Panc1 (cell line): ENCODE results near the gene RBM8A. TPM values are rescaled to one million over a fixed set of nuclear protein-coding genes. Genes with fewer than 3 reads are reported as not detected.

ENCODE experiments used
- ATAC-seq: fragments of 200-7000 bp; cut with Tn5 transposase; 2 replicates; pipeline ENCODE4 v1.9.1; 2020; ENCODE audit warnings: mild to moderate bottlenecking, moderate library complexity
- BruUV-seq: library from RNA; stranded (reverse); fragments of 400-500 nt; replicated peaks from 2 replicates; lab custom pipeline; 2021; lab: Mats Ljungman, UMichigan
- CTCF ChIA-PET: fragments of 300-600 bp; sonication (Branson Sonifier 250); formaldehyde crosslinking; loops from one replicate; lab custom pipeline; 2022; ENCODE audit warnings: antibody characterized with exemption; lab: Charles Lee
- POLR2A ChIA-PET: fragments of 300-600 bp; sonication (Branson Sonifier 250); formaldehyde crosslinking; loops from one replicate; lab custom pipeline; 2022; ENCODE audit warnings: antibody characterized with exemption; lab: Charles Lee
- DNase-seq: peaks from one replicate; pipeline ENCODE4 v3.0.0-alpha.2; 2010; ENCODE audit warnings: low read depth, low spot score
- H3K27ac ChIP-seq: 2 replicates; pipeline ENCODE4 v1.5.1; 2011; ENCODE audit warnings: mild to moderate bottlenecking, low read length, inconsistent platforms
- H3K27me3 ChIP-seq: fragments of 200-500 bp; sonication (Bioruptor generic); 2 replicates; pipeline ENCODE4 v1.6.0; 2014; ENCODE audit warnings: low read length, inconsistent platforms; ENCODE audit not compliant: control insufficient read depth, insufficient read depth
- H3K36me3 ChIP-seq: fragments of 200-500 bp; sonication (Bioruptor generic); 2 replicates; pipeline ENCODE4 v1.5.1; 2014; ENCODE audit warnings: inconsistent platforms, mild to moderate bottlenecking, low read length, moderate library complexity; ENCODE audit not compliant: control insufficient read depth, insufficient read depth
- H3K4me1 ChIP-seq: 2 replicates; pipeline ENCODE4 v1.5.1; 2011; ENCODE audit warnings: inconsistent platforms, mild to moderate bottlenecking, low read length, moderate library complexity; ENCODE audit not compliant: control insufficient read depth, insufficient read depth
- H3K4me3 ChIP-seq, 2 experiments: 2 replicates each; pipeline ENCODE4 v1.5.1; 2011 to 2012; ENCODE audit warnings: low read depth in 2 of 2, low read length in 2 of 2, mild to moderate bottlenecking in 2 of 2, inconsistent platforms in 1 of 2, moderate library complexity in 1 of 2
- H3K9me3 ChIP-seq: fragments of 200-500 bp; sonication (Bioruptor generic); 2 replicates; pipeline ENCODE4 v1.5.1; 2014; ENCODE audit warnings: low read depth, mild to moderate bottlenecking, inconsistent platforms, low read length, moderate library complexity; ENCODE audit not compliant: control insufficient read depth, insufficient read depth
- CTCF ChIP-seq: fragments of 450-650 bp; IDR thresholded peaks from 2 replicates; pipeline ENCODE4 v1.5.1; 2017; ENCODE audit warnings: mild to moderate bottlenecking
- POLR2AphosphoS5 ChIP-seq: IDR thresholded peaks from 2 replicates; pipeline ENCODE4 v1.6.1; 2012; ENCODE audit warnings: mild to moderate bottlenecking, low read depth, low read length, moderate library complexity
- REST ChIP-seq, 2 experiments: IDR thresholded peaks; 2 replicates each; pipeline ENCODE4 v1.6.1; 2011 to 2012; ENCODE audit warnings: low read depth in 2 of 2, control low read depth in 1 of 2, low read length in 1 of 2, mild to moderate bottlenecking in 1 of 2, moderate library complexity in 1 of 2; ENCODE audit not compliant: insufficient read depth in 1 of 2
- SIN3A ChIP-seq: IDR thresholded peaks from 2 replicates; pipeline ENCODE4 v1.6.1; 2012; ENCODE audit warnings: low read depth, mild to moderate bottlenecking, low read length, moderate library complexity, borderline replicate concordance; ENCODE audit not compliant: insufficient read depth
- TCF7L2 ChIP-seq: IDR thresholded peaks from 2 replicates; pipeline ENCODE4 v1.6.1; 2011; ENCODE audit warnings: mild to moderate bottlenecking, low read depth, low read length, inconsistent platforms
- in situ Hi-C: cut with HindIII; loops from 2 replicates; pipeline ENCODE4 v1.10.0; 2016; ENCODE audit warnings: low sequenced_read_pairs, low pct_unique_long_range_greater_than_20kb
- intact Hi-C: fragments of 100-400 bp; cut with micrococcal nuclease; formaldehyde crosslinking; loops from one replicate; pipeline ENCODE4 v1.10.0; 2022; ENCODE audit not compliant: unreplicated experiment
- total RNA-seq: library from RNA; stranded (reverse); gene quantifications from one replicate; pipeline ENCODE4 v1.2.1, GENCODE V29; 2021; ENCODE audit not compliant: unreplicated experiment

RBM8A gene
- total RNA-seq, 1 experiment from 2014 or later: 172 TPM

GRCh38 chr1:145891587-145892485 lies 35.4 kb downstream of the RBM8A start:
- peak; percentile 97 for ATAC-seq

More at GRCh38 chr1:145891587-145892485, 35.4 kb downstream of the RBM8A start:
- H3K4me1 ChIP-seq: peaks cover 25% of the 10 kb centered on the region
- H3K27ac ChIP-seq: peak overlapping the region; percentile 89
- intact Hi-C loops: loop anchor here (5.0 kb wide), 2 partner anchors 70 to 120 kb away; partner anchors contain the start of genes ANKRD34A and POLR3GL
- no peaks in the 10 kb centered on the region for H3K36me3 ChIP-seq
- ChIA-PET CTCF (interaction anchor here (0.7 to 1.9 kb wide), 13 partner anchors 11 to 144 kb away, joined by 3 to 15 read pairs (median 4); partner anchors contain the start of genes ANKRD34A, ITGA10, LIX1L and NUDT17), POLR2A (interaction anchor here (0.6 to 1.2 kb wide), 4 partner anchors 13 to 65 kb away, joined by 3 to 15 read pairs (median 3); partner anchors contain the start of gene PEX11B)
- peak; percentile 97 for DNase-seq
- in situ Hi-C loops: no loop called here
- no peaks in the 10 kb centered on the region for H3K27me3 ChIP-seq
- peak overlapping the region; percentile 5 to 17; a peak in 3 of 4 replicates for H3K4me3 ChIP-seq
- no TSS peak for BruUV-seq
- TF ChIP-seq SIN3A (no peak), CTCF (peak; percentile 99), POLR2AphosphoS5 (peak; percentile 67), TCF7L2 (peak; percentile 37; the same call in 1 of the 2 replicates), REST (IDR thresholded peaks at IDR 0.05; ENCODE audit: insufficient read depth in 1 of 2, low read depth in 2 of 2, low read length in 1 of 2) (no peak)
- H3K9me3 ChIP-seq: no peaks in the 10 kb centered on the region
